Motor neuron (in vitro differentiated cells): Measurements from ENCODE around the gene PIGQ. TPM values are rescaled to one million over a fixed set of nuclear protein-coding genes. Genes with fewer than 3 reads are reported as not detected.

ENCODE experiments used
- ATAC-seq, 8 experiments: fragments of 200-7000 bp; cut with Tn5 transposase; replicated peaks in 6 of 8; 2 replicates each; pipeline ENCODE4 v1.8.0; 2021; ENCODE audit warnings: mild to moderate bottlenecking in 8 of 8, moderate library complexity in 8 of 8
- H3K27ac ChIP-seq, 2 donors: fragments of 250-450 bp; sonication (Bioruptor Pico); 2 replicates each; pipeline ENCODE4 v1.9.0; 2021; ENCODE audit warnings: antibody characterized with exemption in 2 of 2, mild to moderate bottlenecking in 2 of 2, moderate library complexity in 1 of 2
- H3K4me1 ChIP-seq, 2 donors: fragments of 250-450 bp; sonication (Bioruptor Pico); replicated peaks in 1 of 2; 2 replicates each; pipeline ENCODE4 v1.6.1; 2021; ENCODE audit warnings: antibody characterized with exemption in 2 of 2, mild to moderate bottlenecking in 2 of 2, moderate library complexity in 1 of 2
- H3K4me3 ChIP-seq, 5 donors: fragments of 250-450 bp; sonication (Bioruptor Pico); 2 replicates each; pipeline ENCODE4 v1.9.0; 2021; ENCODE audit warnings: antibody characterized with exemption in 5 of 5, mild to moderate bottlenecking in 5 of 5, moderate library complexity in 4 of 5
- WGBS, 10 experiments: fragments of 450-650 bp; shearing (Covaris generic); methylation state at CpG; one replicate each; pipeline ENCODE4 v1.0.0; 2022; 5-methylcytosine and 5-hydroxymethylcytosine counted together
- in situ Hi-C, 9 experiments: fragments of 400-800 bp; cut with MboI; loops; one replicate each; pipeline ENCODE4 v1.15.0; 2021; ENCODE audit warnings: low sequenced_read_pairs in 9 of 9, low pct_unique_long_range_greater_than_20kb in 2 of 9; ENCODE audit not compliant: unreplicated experiment in 9 of 9
- total RNA-seq, 8 experiments: library from RNA; unstranded; fragments of 300-600 nt; gene quantifications; 2 replicates each; pipeline versions ENCODE4 v1.2.3 to v1.2.4, GENCODE V29; 2022

Gene PIGQ
- total RNA-seq, 8 experiments from 2014 or later = 17.0 to 56.1 (median 26.0) TPM

DNA sequence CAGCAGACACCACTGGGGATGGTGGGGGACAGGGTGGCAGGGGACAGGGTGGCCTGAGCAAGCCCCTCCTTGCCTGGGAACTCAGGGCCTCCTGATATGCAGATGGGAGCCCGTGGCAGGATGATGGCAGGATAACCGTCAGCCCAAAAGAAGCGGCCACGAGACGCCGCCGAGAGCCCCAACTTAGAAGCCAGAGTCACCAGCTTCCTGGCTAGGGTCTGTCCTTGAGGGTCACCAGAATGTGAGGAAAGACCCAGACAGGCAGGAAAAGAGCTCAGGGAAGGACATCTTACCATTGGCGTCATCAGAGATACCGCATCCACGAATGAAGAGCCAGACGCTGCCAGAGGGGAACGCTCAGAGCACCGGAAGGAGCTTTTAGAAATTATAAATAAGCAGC lies 39.5 kb downstream of the PIGQ start:
- ATAC-seq = no peak
- in situ Hi-C loops = no loop called here
- Histone ChIP-seq H3K4me3 (no peak overlapping the region), H3K27ac (no peak overlapping the region), H3K4me1 (peaks cover 0 to 14% of the 10 kb centered on the region in 2 donors)
- WGBS, 10 experiments = 94 to 100% (median 97%) methylated on average over 5 to 11 of the region's 13 CpGs; no CpG with 5 or more reads in 3 of the 10 experiments

DNA sequence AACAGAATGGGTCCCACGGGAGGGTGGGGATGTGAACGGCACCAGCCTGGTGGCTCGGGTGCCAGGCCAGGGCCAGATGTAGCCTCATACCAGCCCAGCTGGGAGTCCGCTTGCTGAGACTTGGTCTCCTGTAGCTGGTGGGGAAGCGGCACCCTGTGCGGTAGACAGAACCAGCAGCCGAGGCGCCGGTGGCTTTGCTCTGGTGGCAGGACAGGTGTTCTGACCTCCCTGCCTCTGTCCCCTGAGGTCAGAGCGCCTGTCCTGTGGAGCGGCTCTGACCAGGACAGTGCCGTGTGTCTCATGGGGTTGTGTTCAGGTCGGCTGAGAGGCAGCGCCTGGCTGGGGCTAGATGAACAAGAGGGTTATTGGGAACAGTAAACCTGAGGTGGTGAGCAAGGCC lies 40.2 kb downstream of the PIGQ start:
- Histone ChIP-seq H3K4me1 (peaks cover 0 to 14% of the 10 kb centered on the region in 2 donors), H3K4me3 (no peak overlapping the region), H3K27ac (peak overlapping the region in 1 of 2 donors; percentile 74)
- in situ Hi-C loops = no loop called here
- WGBS, 10 experiments = 60 to 100% (median 90%) methylated on average over 1 to 5 of the region's 14 CpGs; no CpG with 5 or more reads in 3 of the 10 experiments
- no peak for ATAC-seq

DNA sequence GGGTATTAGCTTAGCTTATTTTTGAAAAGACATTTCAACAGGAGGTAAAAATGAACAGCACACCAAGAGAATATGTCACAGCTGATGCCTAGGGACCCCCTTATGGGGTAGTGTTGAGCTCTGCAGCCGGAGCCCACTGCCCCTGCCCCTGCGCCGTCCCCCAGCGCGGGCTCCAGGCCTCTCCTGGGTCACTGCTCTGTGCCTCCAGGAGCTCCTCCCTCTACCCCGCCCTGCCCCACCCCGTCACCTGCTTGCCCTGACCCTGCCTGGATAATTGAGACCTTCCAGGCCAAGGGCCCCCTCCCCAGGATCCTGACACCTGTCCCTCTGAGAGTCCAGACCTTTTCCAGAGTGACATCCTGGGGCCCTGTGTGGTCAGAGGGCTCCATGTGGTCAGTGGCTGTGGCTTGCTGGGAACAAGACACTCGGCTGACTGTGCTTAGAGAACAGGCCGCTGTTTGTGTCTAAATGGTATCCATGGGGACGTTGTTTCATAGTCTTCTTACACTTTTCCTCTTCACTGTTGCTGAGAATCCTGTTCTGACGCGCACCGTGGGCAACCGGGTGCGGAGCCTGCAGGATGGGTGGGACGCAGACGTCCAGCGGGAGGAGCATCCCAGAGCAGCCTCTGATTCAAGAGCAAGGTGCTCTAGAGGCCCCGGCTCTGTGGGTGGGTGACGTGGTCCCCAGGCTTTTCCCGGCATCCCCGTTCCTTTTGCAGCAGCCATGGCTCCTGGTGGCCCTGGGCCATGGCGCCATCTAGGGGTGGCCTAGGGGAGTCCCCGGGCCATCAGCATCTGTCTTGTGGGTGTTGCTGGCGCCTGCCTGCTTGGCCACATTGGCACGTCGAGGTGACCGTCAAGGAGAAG lies 41.0 kb downstream of the PIGQ start:
- Histone ChIP-seq H3K4me3 (no peak overlapping the region), H3K27ac (peak overlapping the region in 1 of 2 donors; percentile 74), H3K4me1 (peaks cover 0 to 14% of the 10 kb centered on the region in 2 donors)
- 20 to 100% (median 72%) methylated on average over 1 to 9 of the region's 28 CpGs; no CpG with 5 or more reads in 6 of the 10 experiments for WGBS, 10 experiments
- peak; percentile 18 to 92 (median 82) for ATAC-seq
- in situ Hi-C loops = no loop called here

DNA sequence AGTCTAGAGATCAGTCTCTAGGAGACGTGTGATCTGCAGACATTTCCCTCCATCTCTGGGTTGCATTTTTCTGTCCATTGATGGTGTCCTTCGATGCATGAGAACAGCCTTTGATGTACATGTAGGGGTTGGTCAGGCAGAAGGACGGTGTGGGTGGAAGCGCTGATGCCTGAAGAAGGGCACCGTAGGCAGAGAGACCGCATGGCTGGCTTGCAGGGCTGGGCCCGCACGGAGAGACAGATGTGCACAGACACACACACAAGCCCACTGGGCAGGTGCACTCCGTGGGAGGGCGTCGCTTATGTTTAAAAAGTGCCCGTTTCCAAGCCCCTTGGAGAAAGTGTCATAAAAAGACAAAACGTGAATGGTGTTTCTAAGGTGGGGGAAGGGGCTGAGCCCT lies 45.4 kb downstream of the PIGQ start:
- H3K4me1 ChIP-seq = peaks cover 0 to 10% of the 10 kb centered on the region in 2 donors
- WGBS, 10 experiments = 67 to 100% (median 93%) methylated on average over 1 to 13 of the region's 13 CpGs; no CpG with 5 or more reads in 1 of the 10 experiments
- in situ Hi-C loops = no loop called here
- no peak for ATAC-seq
- no peak overlapping the region for H3K4me3 ChIP-seq
- H3K27ac ChIP-seq = no peak overlapping the region

DNA sequence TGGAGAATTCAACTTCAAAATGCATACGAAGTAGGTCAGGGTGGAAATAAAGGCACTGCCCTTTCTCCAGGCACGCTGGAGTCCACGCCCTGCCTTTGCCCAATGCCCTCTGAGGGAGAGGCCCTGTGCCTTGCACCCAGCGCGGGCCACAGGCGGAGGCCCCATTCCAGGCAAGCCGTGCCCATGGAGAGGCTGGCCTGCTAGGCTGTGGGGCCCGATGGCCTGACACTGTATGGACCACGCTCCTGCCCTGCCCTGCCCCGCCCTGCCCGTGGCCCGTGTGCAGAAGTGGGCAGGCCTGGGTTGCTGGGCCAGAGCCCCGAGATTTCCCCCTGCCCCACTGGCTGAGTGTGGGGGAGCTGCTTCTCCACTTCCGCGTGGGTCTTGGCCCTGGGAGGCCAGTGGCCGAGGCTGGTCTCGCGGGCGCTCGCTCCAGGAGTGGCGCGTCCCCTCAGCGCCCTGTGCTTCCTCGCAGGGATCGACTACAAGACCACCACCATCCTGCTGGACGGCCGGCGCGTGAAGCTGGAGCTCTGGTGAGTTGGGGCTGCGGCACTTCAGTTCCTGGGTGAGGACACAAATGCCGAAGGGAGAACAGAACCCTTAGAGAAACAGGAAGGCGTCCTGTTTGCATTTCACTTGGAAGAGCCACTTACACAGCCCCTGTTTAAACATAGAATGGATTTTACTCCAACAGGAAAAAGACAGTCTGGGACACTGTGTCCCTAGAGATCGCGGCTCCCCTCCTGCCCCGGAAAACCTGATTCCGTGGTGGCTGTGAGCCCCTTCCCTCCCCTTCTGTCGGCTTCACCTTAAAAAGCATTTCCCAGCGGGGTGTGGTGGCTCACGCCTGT lies 47.2 kb downstream of the PIGQ start:
- Histone ChIP-seq H3K4me1 (peaks cover 0 to 13% of the 10 kb centered on the region in 2 donors), H3K27ac (no peak overlapping the region), H3K4me3 (no peak overlapping the region)
- peak in 3 of 8 experiments; percentile 17 to 68 (median 32) for ATAC-seq
- in situ Hi-C loops = no loop called here
- WGBS, 10 experiments = 47 to 97% (median 92%) methylated on average over 1 to 16 of the region's 39 CpGs; no CpG with 5 or more reads in 4 of the 10 experiments

DNA sequence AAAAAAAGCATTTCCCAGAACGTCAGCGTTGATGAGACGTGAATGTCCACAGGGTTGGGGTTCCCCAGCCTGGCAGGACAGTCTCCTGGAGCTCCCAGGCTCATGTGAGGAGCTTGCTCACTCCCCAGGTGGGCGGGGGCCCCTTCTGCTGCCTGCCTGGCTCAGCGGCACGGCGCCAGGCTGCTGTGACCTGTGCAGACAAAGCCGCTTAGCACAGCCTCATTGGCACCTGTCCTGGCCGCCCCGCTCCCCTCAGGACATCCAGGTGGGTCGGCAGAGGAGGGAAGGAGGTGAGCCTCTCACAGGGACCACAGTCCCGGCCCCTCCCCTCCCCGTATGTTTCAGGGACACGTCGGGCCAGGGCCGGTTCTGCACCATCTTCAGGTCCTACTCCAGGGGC lies 48.1 kb downstream of the PIGQ start:
- H3K4me3 ChIP-seq = no peak overlapping the region
- no peak for ATAC-seq
- no peak overlapping the region for H3K27ac ChIP-seq
- in situ Hi-C loops = no loop called here
- H3K4me1 ChIP-seq = peaks cover 6 to 22% of the 10 kb centered on the region in 2 donors
- 0 to 100% (median 80%) methylated on average over 1 to 8 of the region's 16 CpGs; no CpG with 5 or more reads in 5 of the 10 experiments for WGBS, 10 experiments

DNA sequence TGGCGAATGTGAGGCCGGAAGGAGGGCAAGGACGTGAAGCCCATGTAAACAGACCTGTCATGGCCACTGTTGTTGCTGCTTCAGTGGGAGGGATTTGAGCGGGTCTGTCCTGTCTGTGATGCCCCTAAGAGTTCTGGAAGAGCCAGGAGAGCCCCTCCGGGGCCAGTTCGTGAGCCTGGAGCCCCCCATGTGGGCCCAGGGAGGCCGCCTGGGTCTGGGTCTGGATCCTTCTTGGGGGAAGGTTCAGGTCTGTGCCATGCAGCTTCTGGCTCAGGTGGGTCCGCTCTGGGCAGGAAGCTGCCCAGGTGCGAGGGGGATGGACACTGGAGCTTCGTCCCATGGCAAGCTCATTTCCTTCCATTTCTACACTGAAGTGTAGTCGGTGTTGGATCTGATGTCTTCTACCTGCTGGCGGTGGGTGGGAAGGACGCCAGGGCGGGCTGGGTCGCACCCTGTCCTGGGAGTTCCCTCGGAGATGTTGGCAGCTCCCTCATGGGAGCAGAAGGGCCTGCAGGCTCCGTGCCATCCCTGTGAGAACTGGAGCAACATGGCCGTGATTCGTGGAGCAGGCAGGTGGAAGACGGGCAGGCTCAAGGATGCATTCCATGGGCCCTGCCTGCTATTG lies 49.8 kb downstream of the PIGQ start:
- Histone ChIP-seq H3K27ac (no peak overlapping the region), H3K4me1 (peaks cover 14 to 39% of the 10 kb centered on the region in 2 donors), H3K4me3 (no peak overlapping the region)
- in situ Hi-C loops = no loop called here
- ATAC-seq = no peak
- whole genome bisulfite sequencing, 10 experiments = 60 to 100% (median 87%) methylated on average over 1 to 10 of the region's 20 CpGs; no CpG with 5 or more reads in 3 of the 10 experiments

DNA sequence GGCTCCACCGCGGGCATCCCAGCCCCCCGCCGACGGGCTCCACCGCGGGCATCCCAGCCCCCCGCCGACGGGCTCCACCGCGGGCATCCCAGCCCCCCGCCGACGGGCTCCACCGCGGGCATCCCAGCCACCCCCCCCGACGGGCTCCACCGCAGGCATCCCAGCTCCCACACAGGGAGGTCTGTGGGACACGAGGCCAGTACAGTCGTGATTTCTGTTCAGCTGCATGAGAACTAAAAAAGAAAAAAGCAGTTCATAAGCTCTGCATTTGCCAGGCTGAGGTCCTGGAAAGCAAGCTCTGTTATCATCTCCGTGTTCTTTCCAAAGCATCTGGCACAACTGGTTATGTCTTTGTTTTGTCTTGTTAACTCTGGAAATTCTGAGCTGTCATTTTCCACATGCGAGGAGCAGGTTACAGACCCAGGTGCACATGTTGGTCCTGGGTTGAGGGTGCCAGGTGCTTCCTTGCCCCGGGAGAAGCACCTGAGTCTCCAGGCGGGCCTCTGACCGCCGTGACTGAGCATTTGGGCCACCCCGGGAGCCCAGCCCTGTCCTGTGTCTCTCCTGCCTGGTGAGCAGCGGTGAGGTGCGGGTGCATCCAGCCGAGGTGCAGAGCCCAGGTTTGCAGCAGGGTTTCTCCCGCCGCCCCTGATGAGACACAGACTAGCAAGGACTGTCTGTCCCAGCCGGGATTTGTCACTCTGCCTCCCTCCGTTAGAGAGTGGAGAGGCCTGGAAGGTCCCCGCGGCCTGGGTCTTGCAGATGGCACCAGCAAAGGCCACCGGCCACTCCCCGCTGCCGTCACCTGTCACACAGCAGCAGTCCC lies 51.1 kb downstream of the PIGQ start:
- WGBS, 10 experiments = 70 to 86% (median 84%) methylated on average over 2 to 10 of the region's 41 CpGs; no CpG with 5 or more reads in 5 of the 10 experiments
- in situ Hi-C loops = no loop called here
- peak in 2 of 8 experiments; percentile 8 to 18 for ATAC-seq

DNA sequence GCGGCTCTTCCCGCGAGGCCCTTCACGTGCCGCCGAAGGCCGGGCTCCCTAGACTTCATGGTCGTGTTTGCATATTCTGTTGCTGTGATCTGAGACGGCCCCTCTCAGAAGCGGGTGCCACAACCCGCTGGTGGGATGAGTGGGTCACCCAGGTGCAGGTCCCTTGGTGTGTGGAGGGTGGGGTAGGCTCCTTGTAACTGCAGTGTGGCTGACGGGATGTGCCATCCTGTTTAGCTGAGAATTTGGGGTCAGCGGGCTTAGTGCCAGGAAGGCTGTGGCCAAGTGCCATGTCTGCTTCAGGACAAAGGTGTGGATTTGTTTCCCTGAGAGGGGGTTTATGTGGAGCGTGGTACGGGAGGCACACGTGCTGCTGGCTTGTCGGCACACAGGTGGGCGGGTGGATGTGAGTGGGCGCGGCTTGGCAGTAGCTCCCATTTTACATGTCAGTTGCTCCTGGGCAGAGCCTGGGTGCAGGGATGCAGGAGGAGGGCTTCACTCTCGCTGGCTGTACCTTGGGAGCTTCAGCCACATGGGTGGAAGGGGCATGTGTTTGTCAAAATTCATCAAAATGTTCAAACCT lies 51.8 kb downstream of the PIGQ start:
- peak overlapping the region in 1 of 2 donors; percentile 80 for H3K27ac ChIP-seq
- peaks cover 14 to 45% of the 10 kb centered on the region in 2 donors for H3K4me1 ChIP-seq
- in situ Hi-C loops = no loop called here
- ATAC-seq = peak in 1 of 8 experiments; percentile 32
- 60 to 100% (median 96%) methylated on average over 1 to 8 of the region's 21 CpGs; no CpG with 5 or more reads in 3 of the 10 experiments for WGBS, 10 experiments
- H3K4me3 ChIP-seq = no peak overlapping the region

More for the DNA sequence above, 51.1 kb downstream of the PIGQ start:
- H3K4me3 ChIP-seq = no peak overlapping the region
- peaks cover 14 to 45% of the 10 kb centered on the region in 2 donors for H3K4me1 ChIP-seq
- peak overlapping the region in 1 of 2 donors; percentile 80 for H3K27ac ChIP-seq

DNA sequence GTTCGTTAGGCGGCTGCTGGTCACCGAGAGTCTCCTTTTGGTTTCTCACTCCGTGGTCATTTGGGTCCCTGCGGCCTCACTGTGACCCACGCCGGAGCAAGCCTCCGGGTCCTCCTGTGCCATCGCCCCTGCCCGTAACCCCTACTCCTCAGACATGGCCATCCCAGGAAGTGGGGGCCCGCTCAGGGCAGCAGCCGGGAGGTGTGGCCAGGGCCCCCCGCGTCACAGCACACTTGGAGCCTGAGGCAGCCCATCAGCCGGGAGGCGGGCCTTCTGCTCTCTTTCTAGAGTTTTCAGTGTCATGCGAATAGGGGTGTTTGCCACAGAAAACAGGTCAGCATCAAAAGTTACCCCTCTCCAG lies 53.1 kb downstream of the PIGQ start:
- Histone ChIP-seq H3K4me1 (peaks cover 14 to 45% of the 10 kb centered on the region in 2 donors), H3K27ac (peak overlapping the region; percentile 14 to 80), H3K4me3 (no peak overlapping the region)
- peak in 2 of 8 experiments; percentile 16 to 23 for ATAC-seq
- 60 to 97% (median 86%) methylated on average over 2 to 11 of the region's 17 CpGs; no CpG with 5 or more reads in 4 of the 10 experiments for WGBS, 10 experiments
- in situ Hi-C loops = no loop called here

DNA sequence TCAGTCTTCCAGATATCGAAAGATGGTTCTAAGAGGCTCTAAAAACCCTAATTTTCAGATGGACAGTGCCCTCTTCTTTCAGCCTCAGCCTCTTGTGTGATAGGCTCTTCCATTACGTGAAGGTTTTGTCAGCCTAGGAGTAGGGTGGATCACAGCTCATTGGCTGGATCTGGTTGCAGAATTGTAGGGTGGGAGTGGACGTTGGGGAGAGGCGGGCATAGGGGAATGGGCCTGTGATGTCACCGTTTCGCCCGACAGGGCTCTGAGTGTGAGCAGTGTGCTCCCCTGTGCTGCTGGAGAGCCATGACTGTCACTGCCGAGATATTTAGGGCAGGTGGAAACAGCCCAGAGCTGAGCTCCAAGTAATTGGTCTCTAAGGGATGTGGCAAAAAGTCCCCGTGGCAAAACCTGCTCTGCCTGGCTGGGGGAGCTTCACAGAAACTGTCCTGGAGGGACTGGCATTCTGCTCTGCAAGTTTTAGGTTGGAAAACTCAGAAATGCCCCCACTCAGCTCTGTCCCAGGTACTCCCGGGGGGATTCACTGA lies 54.8 kb downstream of the PIGQ start:
- Histone ChIP-seq H3K27ac (peak overlapping the region in 1 of 2 donors; percentile 38), H3K4me3 (no peak overlapping the region), H3K4me1 (peaks cover 22 to 55% of the 10 kb centered on the region in 2 donors)
- in situ Hi-C loops = no loop called here
- ATAC-seq = peak in 4 of 8 experiments; percentile 34 to 40 (median 36)
- WGBS, 10 experiments = 72 to 100% (median 83%) methylated on average over 1 to 6 of the region's 10 CpGs; no CpG with 5 or more reads in 5 of the 10 experiments
